Measurements from ENCODE around the gene EVC2.

DNA sequence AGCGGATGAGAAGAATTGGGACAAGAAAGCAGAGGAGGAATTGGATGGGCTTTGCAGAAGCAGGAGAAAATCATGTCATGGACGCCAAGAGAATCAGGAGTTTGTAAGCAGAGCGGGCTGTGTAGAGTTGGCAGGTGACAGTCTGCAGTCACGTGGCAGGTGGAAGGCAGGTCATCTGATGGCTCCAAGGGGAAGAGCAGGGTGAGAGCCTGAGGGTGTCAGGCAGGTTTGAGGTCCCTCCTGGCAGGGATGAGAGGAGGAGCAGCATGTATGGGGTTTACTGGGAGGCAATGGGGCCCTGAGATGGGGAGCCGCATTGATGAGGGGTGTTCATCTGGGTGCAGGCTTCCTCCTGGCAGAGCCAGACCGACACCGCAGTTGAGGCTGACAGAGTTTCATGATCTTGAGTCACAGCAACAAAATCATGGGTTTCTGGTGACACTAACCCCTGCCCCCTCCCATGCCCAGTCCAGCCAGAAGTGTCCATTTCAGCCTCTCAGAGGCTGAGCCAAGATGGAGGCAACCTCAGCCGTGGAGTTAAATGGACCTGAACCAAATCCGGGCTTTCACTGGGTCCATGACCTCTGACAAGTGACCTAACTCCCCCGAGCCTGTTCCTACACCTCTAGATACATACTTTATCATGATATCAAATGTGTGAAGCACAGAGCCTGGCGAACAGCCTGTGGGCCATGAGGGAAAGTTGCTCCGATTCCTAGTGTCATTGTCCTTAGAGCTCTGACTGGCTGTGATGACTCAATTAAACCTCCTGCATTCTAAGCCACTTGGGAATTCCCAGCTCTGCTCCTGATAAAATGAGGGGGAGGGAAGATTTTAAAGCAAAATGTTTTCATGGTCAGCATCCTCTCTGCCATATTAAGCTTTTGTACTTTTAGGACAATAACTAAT is 38.7 kb upstream of the EVC2 start:
- TF ChIP-seq POLR2A (IDR thresholded peaks at IDR 0.05; ENCODE audit: low read depth) (no peak), POLR2AphosphoS5 (IDR thresholded peaks at IDR 0.05) (no peak)
- TF ChIP-seq, protein P1, sequence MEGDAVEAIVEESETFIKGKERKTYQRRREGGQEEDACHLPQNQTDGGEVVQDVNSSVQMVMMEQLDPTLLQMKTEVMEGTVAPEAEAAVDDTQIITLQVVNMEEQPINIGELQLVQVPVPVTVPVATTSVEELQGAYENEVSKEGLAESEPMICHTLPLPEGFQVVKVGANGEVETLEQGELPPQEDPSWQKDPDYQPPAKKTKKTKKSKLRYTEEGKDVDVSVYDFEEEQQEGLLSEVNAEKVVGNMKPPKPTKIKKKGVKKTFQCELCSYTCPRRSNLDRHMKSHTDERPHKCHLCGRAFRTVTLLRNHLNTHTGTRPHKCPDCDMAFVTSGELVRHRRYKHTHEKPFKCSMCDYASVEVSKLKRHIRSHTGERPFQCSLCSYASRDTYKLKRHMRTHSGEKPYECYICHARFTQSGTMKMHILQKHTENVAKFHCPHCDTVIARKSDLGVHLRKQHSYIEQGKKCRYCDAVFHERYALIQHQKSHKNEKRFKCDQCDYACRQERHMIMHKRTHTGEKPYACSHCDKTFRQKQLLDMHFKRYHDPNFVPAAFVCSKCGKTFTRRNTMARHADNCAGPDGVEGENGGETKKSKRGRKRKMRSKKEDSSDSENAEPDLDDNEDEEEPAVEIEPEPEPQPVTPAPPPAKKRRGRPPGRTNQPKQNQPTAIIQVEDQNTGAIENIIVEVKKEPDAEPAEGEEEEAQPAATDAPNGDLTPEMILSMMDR (IDR thresholded peaks at IDR 0.05) = no peak

Measured in esophagus muscularis mucosa (tissue), 3 donors.